GM18499 (cell line): ENCODE results near the gene MBOAT2.

ENCODE experiments used
- ATAC-seq: cut with Tn5 transposase; IDR thresholded peaks from one replicate; pipeline ENCODE4 v1.9.1; 2021; ENCODE audit warnings: moderate number of reproducible peaks; ENCODE audit not compliant: insufficient read depth, unreplicated experiment

MBOAT2 gene

GRCh38 chr2:9018534-9018933, 15.1 kb upstream of the MBOAT2 start:
- no peak for ATAC-seq

DNA sequence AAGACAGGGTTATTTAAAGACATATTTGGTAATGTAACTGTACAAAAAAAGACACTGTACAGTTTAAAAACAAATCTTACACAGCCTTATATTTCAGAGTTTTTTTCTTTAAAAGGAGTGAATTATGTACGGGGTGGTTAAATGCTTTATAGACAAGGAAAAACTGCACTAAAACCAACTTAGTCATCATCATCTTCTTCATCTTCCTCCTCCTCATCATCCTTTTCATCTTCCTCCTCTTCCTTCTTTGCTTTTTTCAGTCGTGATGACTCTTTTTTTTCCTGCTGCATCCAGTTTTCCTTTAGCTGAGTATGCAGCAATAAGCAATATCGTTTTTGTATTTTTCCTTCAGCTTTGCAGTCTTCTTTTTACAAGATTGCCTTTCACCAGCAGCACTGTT, 14.6 kb upstream of the MBOAT2 start:
- no peak for ATAC-seq

DNA sequence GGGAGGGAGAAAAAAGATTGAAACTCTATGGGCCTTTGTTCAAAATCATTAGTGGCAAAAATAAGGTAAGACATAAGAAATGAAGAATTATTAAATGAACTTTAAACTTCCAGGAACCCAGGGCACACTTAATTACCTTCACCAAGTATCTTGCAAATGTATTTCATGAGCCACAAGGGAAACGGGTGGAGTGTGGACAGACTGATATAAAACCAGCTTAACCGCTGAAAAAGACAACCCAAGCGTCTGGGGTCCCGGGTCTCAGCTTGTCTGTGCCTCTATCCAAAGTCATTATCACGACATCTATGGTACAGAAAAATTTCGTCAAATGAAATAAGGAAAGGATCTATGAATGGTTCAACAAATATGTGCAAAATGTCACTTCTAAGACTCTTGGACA, 13.9 kb upstream of the MBOAT2 start:
- ATAC-seq, result no peak

DNA sequence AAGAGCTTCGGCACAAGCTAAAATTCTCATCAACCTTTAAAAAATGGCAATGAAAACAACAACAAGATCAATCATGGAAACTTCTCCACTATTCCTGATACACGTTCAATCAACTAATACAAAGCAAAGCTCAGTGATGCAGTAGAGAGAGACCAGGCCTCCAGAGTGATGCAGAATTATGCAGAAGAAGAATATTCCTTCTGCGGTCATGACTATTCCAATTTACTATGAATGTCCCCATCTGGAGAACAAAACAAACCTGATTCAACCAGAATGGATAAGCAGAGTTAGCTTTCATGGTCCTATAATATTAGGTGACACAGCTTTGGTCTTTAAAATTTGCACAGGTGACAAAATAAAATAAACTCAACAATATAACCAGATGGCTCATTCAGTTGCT, 12.5 kb upstream of the MBOAT2 start:
- no peak for ATAC-seq

- no peak for ATAC-seq
These were observed 9.9 kb upstream of the MBOAT2 start for GRCh38 chr2:9013403-9013802.

DNA sequence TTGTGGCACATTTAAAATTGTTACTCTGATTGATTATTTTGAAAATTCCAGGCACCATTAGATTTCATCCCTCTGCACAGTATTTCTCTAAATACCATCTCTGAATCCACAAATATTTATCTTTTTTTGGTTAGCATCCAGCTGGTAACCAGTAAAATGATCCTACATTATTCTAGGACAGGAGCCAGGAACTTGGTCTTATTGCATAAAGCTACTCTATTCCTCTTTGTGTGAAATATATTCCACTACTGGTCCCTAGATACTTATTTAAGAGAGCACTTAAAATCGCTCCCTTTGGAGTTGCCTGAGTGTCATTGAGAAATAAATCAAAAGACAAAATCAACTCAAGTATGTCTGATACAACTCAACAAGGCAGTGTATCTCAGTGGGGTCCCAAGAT, 7.4 kb upstream of the MBOAT2 start:
- ATAC-seq, result no peak

GRCh38 chr2:9008951-9009664, 5.6 kb upstream of the MBOAT2 start:
- ATAC-seq, result no peak

GRCh38 chr2:9006368-9006767, 2.9 kb upstream of the MBOAT2 start:
- ATAC-seq, result no peak

DNA sequence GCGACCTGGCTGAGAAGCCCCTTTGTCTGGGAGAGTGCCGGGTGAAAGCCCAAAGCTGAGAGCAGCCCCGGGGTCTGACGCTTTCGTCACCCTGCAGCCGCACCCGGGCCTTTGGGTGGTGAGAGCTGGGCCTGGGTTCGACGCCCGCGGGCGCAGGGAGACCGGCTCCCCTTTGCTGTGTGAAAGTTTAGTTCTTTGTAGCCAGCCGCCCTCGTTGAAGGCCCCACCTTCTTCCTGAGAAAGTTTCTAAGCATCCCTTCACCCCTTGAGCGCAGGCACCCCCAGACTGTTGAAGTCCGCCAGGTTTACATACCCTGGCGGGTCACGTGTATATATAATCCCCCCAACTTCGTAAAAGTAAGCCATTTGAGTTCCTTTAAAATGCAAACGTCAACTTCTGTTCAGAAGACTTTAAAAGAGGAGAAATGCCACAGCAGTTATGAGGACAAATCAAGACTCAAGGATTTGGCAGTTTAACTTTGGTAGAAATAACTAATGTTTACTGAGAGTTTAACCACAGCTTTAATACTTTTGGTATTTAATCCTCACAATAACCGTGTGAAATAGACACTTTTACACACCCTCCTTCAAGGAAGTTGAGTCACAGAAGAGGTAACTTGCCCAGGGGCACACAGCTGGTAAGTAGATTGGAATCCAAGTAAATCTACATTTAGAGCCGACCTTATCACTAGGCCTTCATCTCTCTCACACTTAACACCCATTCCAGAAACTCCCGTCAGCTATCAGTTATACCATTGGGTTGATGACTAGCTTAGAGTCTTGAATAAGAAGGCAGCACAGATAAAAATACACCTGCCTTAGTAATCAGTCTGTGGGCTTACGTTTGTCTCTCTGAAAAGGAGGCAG, 1.1 kb upstream of the MBOAT2 start:
- no peak for ATAC-seq

GRCh38 chr2:9003366-9003615, 193 bp downstream of the MBOAT2 start:
- no peak for ATAC-seq

DNA sequence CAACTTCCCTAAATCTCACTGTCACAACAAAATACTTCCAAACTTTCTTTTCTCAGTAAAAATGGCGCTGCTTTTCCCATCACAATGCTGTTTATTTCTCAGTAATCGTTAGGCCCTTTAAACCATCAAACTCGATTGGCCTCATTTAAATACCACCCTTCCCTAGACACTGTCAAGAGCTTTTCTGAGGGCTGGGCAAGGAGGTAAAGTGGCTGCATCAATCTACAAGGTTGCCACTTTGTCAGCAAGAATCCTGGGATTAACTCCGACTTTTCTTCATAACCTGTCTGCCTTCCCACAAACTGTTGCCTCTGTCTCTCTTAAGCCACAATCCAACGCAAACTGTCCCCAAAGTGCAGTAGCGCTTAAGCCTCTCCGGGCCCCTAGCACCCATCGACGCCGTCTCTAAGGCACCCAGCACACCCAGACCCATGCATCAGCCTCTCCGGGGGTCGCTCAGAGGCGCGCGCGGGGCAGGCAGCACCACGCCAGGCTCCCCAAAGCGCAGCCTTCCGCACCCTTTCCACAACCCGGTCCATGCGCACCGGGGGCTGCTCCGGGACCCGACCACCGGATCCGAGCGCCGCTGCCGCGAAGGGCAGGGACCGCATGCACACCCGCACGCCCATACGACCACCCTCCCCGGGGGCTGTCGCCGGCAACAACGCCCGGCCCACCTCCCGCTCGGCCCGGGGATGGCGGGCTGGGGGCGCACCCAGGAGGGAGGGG, 683 bp downstream of the MBOAT2 start:
- no peak for ATAC-seq

- ATAC-seq, result no peak
These were observed 1.2 kb downstream of the MBOAT2 start for GRCh38 chr2:9002313-9002636.

DNA sequence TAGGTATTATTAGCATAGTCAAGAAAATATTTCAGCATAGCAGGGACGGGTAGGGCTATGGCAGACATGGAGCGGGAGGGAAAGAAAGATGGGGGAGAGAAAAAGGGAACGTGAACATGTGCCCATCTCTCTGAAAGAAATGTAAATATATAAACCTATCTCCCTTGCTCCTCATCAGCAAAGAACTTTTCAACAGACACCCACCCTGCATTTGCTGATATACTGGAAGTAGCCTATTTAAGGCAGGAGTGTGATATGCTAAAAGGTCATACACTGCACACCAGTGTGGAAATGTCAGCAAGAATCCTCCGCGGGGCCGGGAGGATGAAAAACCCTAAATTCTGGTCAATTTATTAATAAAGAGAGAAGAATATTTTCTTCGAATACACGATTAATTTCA, 1.7 kb downstream of the MBOAT2 start:
- no peak for ATAC-seq

DNA sequence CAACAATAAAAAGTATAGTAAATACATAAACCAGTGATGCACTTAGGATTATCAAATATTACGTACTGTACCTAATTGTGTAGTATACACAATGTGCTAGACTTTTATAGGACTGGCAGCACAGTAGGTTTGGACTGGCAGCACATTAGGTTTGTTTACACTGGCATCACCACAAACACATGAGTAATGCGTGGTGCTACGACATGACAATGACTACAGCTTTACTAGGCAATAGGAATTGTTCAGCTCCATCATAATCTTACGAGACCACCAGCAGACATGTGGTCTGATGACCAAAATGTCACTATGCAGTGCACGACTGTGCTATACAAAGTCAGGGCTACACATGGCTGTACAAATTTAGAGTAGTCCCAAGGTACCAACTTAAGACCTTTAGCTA, 2.3 kb downstream of the MBOAT2 start:
- ATAC-seq, result no peak

DNA sequence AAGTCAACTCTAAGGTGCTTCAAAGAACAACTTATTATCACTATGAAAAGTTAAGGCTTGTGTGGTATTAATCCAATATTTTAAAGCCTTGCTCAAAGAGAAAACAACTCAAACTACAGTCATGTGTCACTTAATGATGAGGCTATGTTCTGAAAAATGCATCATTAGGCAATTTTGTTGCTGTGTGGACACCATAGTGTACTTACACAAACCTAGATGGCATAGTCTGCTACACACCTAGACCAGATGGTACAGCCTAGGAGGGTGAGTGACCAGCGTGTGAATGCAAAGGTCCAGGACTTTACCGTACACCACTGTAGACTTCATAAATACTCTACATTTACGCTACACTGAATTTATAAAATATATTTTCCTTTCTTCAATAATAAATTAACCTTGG, 3.0 kb downstream of the MBOAT2 start:
- ATAC-seq, result no peak

GRCh38 chr2:8999797-9000196, 3.7 kb downstream of the MBOAT2 start:
- no peak for ATAC-seq

- no peak for ATAC-seq
These were observed 4.4 kb downstream of the MBOAT2 start for GRCh38 chr2:8999102-8999446.

DNA sequence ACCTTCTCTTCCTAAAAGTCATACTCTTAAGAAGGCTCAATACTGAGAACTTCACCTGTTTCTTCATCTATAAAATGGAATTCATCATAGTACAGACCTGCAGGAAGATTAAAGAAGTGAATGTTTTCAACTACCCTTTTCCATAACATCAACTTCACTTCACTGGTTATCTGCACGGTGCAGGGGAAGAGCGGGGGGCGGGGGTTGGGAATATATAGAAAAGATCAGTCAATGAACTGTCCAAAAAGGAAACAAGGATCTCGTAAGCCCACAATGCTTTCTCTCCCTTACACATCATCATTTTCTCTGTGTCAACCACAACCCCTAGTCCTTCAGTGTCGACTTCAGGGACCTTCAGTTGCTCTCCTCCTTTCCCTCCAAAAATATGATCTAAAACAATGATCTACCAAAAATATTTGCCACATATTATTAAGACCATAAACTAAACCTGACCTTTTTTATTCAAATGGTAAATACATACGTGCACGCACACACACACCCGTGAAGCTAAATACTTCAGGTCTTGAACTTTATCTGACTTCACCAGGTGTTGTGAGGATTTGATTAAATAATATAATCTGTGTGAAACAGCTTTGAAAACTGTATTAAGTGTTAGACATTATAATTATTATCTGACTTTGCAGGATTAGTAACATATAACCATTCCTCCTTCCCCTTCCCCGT, 4.9 kb downstream of the MBOAT2 start:
- ATAC-seq, result no peak

GRCh38 chr2:8997631-8998030, 5.9 kb downstream of the MBOAT2 start:
- ATAC-seq, result no peak

GRCh38 chr2:8997108-8997507, 6.4 kb downstream of the MBOAT2 start:
- ATAC-seq, result no peak

GRCh38 chr2:8996006-8996405, 7.5 kb downstream of the MBOAT2 start:
- no peak for ATAC-seq
